DOHH2 (cell line): ENCODE data around the gene ACD.

ENCODE experiments used
- H3F3A ChIP-seq: fragments of 200-600 bp; sonication (generic), shearing (Covaris generic); 2 replicates; pipeline ENCODE4 v1.6.0; 2016; ENCODE audit warnings: antibody characterized with exemption, mild to moderate bottlenecking; ENCODE audit not compliant: control insufficient read depth, insufficient read depth
- H3K27ac ChIP-seq: fragments of 200-600 bp; sonication (generic); 2 replicates; pipeline ENCODE4 v1.5.1; 2014; ENCODE audit warnings: low read depth, mild to moderate bottlenecking, low read length, moderate library complexity
- H3K27me3 ChIP-seq: fragments of 200-600 bp; sonication (generic); 2 replicates; pipeline ENCODE4 v1.6.1; 2014; ENCODE audit warnings: mild to moderate bottlenecking, low read length, mixed read lengths; ENCODE audit not compliant: control insufficient read depth
- H3K36me3 ChIP-seq: fragments of 200-600 bp; sonication (generic); 2 replicates; pipeline ENCODE4 v1.6.1; 2014; ENCODE audit warnings: mild to moderate bottlenecking, low read length, moderate library complexity, mixed read lengths; ENCODE audit not compliant: control insufficient read depth
- H3K4me1 ChIP-seq: fragments of 200-600 bp; sonication (generic); 2 replicates; pipeline ENCODE4 v1.6.1; 2014; ENCODE audit warnings: mild to moderate bottlenecking, low read length, mixed read lengths; ENCODE audit not compliant: control insufficient read depth
- H3K4me2 ChIP-seq: fragments of 200-600 bp; sonication (generic); 2 replicates; pipeline ENCODE4 v1.6.0; 2014; ENCODE audit warnings: mild to moderate bottlenecking, low read length, moderate library complexity
- H3K4me3 ChIP-seq: fragments of 200-600 bp; sonication (generic); 2 replicates; pipeline ENCODE4 v1.5.1; 2014; ENCODE audit warnings: mild to moderate bottlenecking, low read length, mixed read lengths
- H3K79me2 ChIP-seq: fragments of 200-600 bp; sonication (generic); 2 replicates; pipeline ENCODE4 v1.6.1; 2014; ENCODE audit warnings: mild to moderate bottlenecking, low read length, mixed read lengths; ENCODE audit not compliant: control insufficient read depth
- H3K9me2 ChIP-seq: fragments of 200-600 bp; sonication (generic); replicated peaks from 2 replicates; pipeline ENCODE4 v1.6.1; 2014; ENCODE audit warnings: mild to moderate bottlenecking, low read length, mixed read lengths; ENCODE audit not compliant: control insufficient read depth
- H3K9me3 ChIP-seq: fragments of 200-600 bp; sonication (generic); 2 replicates; pipeline ENCODE4 v1.6.1; 2014; ENCODE audit warnings: antibody characterized with exemption, low read length, mixed read lengths; ENCODE audit not compliant: control insufficient read depth, insufficient read depth
- H4K20me1 ChIP-seq: fragments of 200-600 bp; sonication (generic); 2 replicates; pipeline ENCODE4 v1.6.0; 2014; ENCODE audit warnings: low read depth, mild to moderate bottlenecking, antibody characterized with exemption, low read length, moderate library complexity; ENCODE audit not compliant: control insufficient read depth, insufficient read depth
- CTCF ChIP-seq: fragments of 200-600 bp; sonication (generic); IDR thresholded peaks from one replicate; pipeline ENCODE4 v1.5.1; 2014; ENCODE audit warnings: antibody characterized with exemption, mild to moderate bottlenecking, low read depth, low read length; ENCODE audit not compliant: poor library complexity, severe bottlenecking
- EZH2phosphoT487 ChIP-seq: fragments of 200-600 bp; sonication (generic); IDR thresholded peaks from 2 replicates; pipeline ENCODE4 v1.6.1; 2017; ENCODE audit warnings: borderline replicate concordance, mild to moderate bottlenecking, antibody characterized with exemption, low read length, moderate library complexity, mixed read lengths

ACD gene

GRCh38 chr16:67678354-67679023 lies 18.4 kb upstream of the ACD start:
- no peak overlapping the region for H3K27ac ChIP-seq
- peaks cover 1% of the 10 kb centered on the region for H3K36me3 ChIP-seq
- no peak for TF ChIP-seq CTCF
- no peak for TF ChIP-seq EZH2phosphoT487

GRCh38 chr16:67677712-67678111 lies 17.7 kb upstream of the ACD start:
- H3K4me2 ChIP-seq = no peak overlapping the region
- TF ChIP-seq EZH2phosphoT487 (no peak), CTCF (no peak)
- peaks cover 6% of the 10 kb centered on the region for H3K4me1 ChIP-seq
- H3K9me3 ChIP-seq = no peaks in the 10 kb centered on the region
- H3K27ac ChIP-seq = no peak overlapping the region
- H4K20me1 ChIP-seq = no peaks in the 10 kb centered on the region
- H3K27me3 ChIP-seq = no peaks in the 10 kb centered on the region
- no peaks in the 10 kb centered on the region for H3F3A ChIP-seq
- H3K4me3 ChIP-seq = no peak overlapping the region
- H3K9me2 ChIP-seq = no peaks in the 10 kb centered on the region
- H3K79me2 ChIP-seq = no peaks in the 10 kb centered on the region
- no peaks in the 10 kb centered on the region for H3K36me3 ChIP-seq

More at GRCh38 chr16:67678354-67679023, 18.4 kb upstream of the ACD start:
- no peaks in the 10 kb centered on the region for H3K79me2 ChIP-seq
- H3K4me2 ChIP-seq = no peak overlapping the region
- H3K9me3 ChIP-seq = no peaks in the 10 kb centered on the region
- H3K27me3 ChIP-seq = no peaks in the 10 kb centered on the region
- H4K20me1 ChIP-seq = no peaks in the 10 kb centered on the region
- no peak overlapping the region for H3K4me3 ChIP-seq
- peaks cover 3% of the 10 kb centered on the region; the same call in 1 of the 2 replicates for H3K4me1 ChIP-seq
- no peaks in the 10 kb centered on the region for H3K9me2 ChIP-seq
- no peaks in the 10 kb centered on the region for H3F3A ChIP-seq

- Histone ChIP-seq H3K27ac (no peak overlapping the region), H3K4me1 (peaks cover 6% of the 10 kb centered on the region)
Measured at GRCh38 chr16:67676939-67677338, 16.9 kb upstream of the ACD start.

More at GRCh38 chr16:67676939-67677338, 16.9 kb upstream of the ACD start:
- Histone ChIP-seq H3K4me3 (no peak overlapping the region), H3K36me3 (no peaks in the 10 kb centered on the region), H3K9me3 (no peaks in the 10 kb centered on the region), H3K9me2 (no peaks in the 10 kb centered on the region), H3K27me3 (no peaks in the 10 kb centered on the region), H3F3A (no peaks in the 10 kb centered on the region), H3K79me2 (no peaks in the 10 kb centered on the region), H3K4me2 (no peak overlapping the region), H4K20me1 (no peaks in the 10 kb centered on the region)
- TF ChIP-seq EZH2phosphoT487 = no peak
- no peak for TF ChIP-seq CTCF
